Heart left ventricle (tissue), 16 donors: ENCODE results near the gene CCL4. TPM values are rescaled to one million over a fixed set of nuclear protein-coding genes. Genes with fewer than 3 reads are reported as not detected.

ENCODE experiments used
- ATAC-seq, 4 donors: fragments of 200-7000 bp; cut with Tn5 transposase; one replicate each; pipeline ENCODE4 v1.9.1; 2020 to 2022; ENCODE audit warnings: moderate library complexity in 4 of 4, mild to moderate bottlenecking in 3 of 4, moderate number of reproducible peaks in 1 of 4
- DNase-seq, 5 donors: peaks; one replicate each; pipeline ENCODE4 v3.0.0-alpha.2; 2020
- H3K27ac ChIP-seq, 12 donors: fragments of 200-600 bp; sonication (generic) in 4 of 12; one replicate each; pipeline versions ENCODE4 v1.5.0 to v1.8.0; 2016 to 2022; ENCODE audit warnings: mild to moderate bottlenecking in 2 of 12
- H3K27me3 ChIP-seq, 9 donors: fragments of 200-600 bp; sonication (generic) in 2 of 9; one replicate each; pipeline versions ENCODE4 v1.5.1 to v1.8.0; 2016 to 2022; ENCODE audit warnings: mild to moderate bottlenecking in 3 of 9
- H3K36me3 ChIP-seq, 9 donors: fragments of 200-600 bp; sonication (generic) in 2 of 9; one replicate each; pipeline versions ENCODE4 v1.5.0 to v1.8.0; 2018 to 2022; ENCODE audit warnings: mild to moderate bottlenecking in 2 of 9
- H3K4me1 ChIP-seq, 12 donors: fragments of 200-600 bp; sonication (generic) in 4 of 12; one replicate each; pipeline versions ENCODE4 v1.5.0 to v1.8.0; 2016 to 2022; ENCODE audit warnings: mild to moderate bottlenecking in 3 of 12
- H3K4me3 ChIP-seq, 12 donors: fragments of 200-600 bp; sonication (generic) in 4 of 12; one replicate each; pipeline versions ENCODE4 v1.5.0 to v1.8.0; 2017 to 2022; ENCODE audit warnings: mild to moderate bottlenecking in 9 of 12, moderate library complexity in 4 of 12
- H3K9me3 ChIP-seq, 12 donors: fragments of 200-600 bp; sonication (generic) in 4 of 12; one replicate each; pipeline versions ENCODE4 v1.5.0 to v1.8.0; 2016 to 2022; ENCODE audit warnings: mild to moderate bottlenecking in 1 of 12
- CTCF ChIP-seq, 12 donors: fragments of 200-600 bp; sonication (generic) in 4 of 12; IDR thresholded peaks; one replicate each; pipeline versions ENCODE4 v1.5.0 to v1.8.0; 2018 to 2022; ENCODE audit warnings: antibody characterized with exemption in 12 of 12, mild to moderate bottlenecking in 5 of 12
- POLR2A ChIP-seq, 2 donors: fragments of 450-650 bp; IDR thresholded peaks; one replicate each; pipeline ENCODE4 v1.6.1; 2017; ENCODE audit warnings: antibody characterized with exemption in 2 of 2, mild to moderate bottlenecking in 2 of 2, moderate library complexity in 2 of 2
- WGBS, 4 donors: extraction: QIAGEN DNeasy Blood & Tissue Kit in 2 of 4; methylation state at CpG; one replicate each; pipeline versions ENCODE4 v1.1.5 to v1.1.7; 2013 to 2018; 5-methylcytosine and 5-hydroxymethylcytosine counted together
- intact Hi-C, 10 donors: fragments of 100-400 bp; cut with DNase I; formaldehyde crosslinking; loops; one replicate each; pipeline versions ENCODE4 v1.11.1 to v1.14.2; 2022
- polyA plus RNA-seq, 2 donors: library from polyadenylated mRNA; stranded (reverse); fragments of 200-250 nt; gene quantifications; one replicate each; pipeline ENCODE4 v1.2.3, GENCODE V29; 2013
- total RNA-seq, 9 donors: library from RNA; depleted of rRNA in 2 of 9; stranded (reverse); fragments of >200 nt in 2 of 9; fragmentation: NEBNext Ultra II Directional in 3 of 9; extraction: Animal tissue kit (Norgen Biotek cat#: 25700) in 3 of 9; gene quantifications; one replicate each; pipeline versions ENCODE4 v1.1.0 to v1.2.4, GENCODE V29; 2016 to 2023
- donor health status: ischemic (EF 13 %, LVEDD 7.1; RV severe dilation, severe dysfunction).
- donor health status: healthy with polysubstance abuse.
- donor health status: DM: no; HTN: yes; CAD: no.
- donor health status: DM: no; HTN: no; CAD: no.
- donor health status: ischemic (EF 25% LVEDD 6.9; RV normal size, moderate dysfunction).
- donor health status: ischemic (EF 25% LVEDD 5.7; RV mildly dilated, moderate dysfunction).
- donor health status: healthy.
- donor health status: DM: yes; HTN: yes; CAD: no.
- donor health status: ischemic (EF 35%, LVEDD 5.7; RV mildly dilated, moderate dysfunction).
- donor health status: nonischemic (EF 11% LVEDD 7.7; RV severe dilation, severe dysfunction).
- donor health status: DM: yes; HTN: yes; CAD: no.
- donor health status: PGD.
- donor health status: ischemic (EF 29% LVEDD 5.4; RV normal size, mild dysfunction).
- donor health status: nonischemic (EF 23%, LVEDD 6.1; RV moderate dilation, normal function).

Gene CCL4
- total and polyA plus RNA-seq, 11 donors, result 0.29 to 23.9 (median 1.1) TPM; not detected in 3

GRCh38 chr17:36123431-36123830 is 19.8 kb downstream of the CCL4 start:
- H3K9me3 ChIP-seq, result peaks cover 0 to 24% (median 11%) of the 10 kb centered on the region in 12 donors
- ATAC-seq (no peak), DNase-seq (no peak)
- intact Hi-C loops, result loop anchor here in 1 of 10 donors (10.0 kb wide), 1 partner anchor 71 kb away; the partner anchor contains the start of genes CCL3L1 and CCL3L3
- peaks cover 0 to 4% (median 0%) of the 10 kb centered on the region in 9 donors for H3K27me3 ChIP-seq
- H3K4me3 ChIP-seq, result no peak overlapping the region
- H3K4me1 ChIP-seq, result no peaks in the 10 kb centered on the region
- H3K27ac ChIP-seq, result no peak overlapping the region
- TF ChIP-seq CTCF (IDR thresholded peaks at IDR 0.05) (no peak), POLR2A (IDR thresholded peaks at IDR 0.05) (no peak)
- H3K36me3 ChIP-seq, result no peaks in the 10 kb centered on the region
- 64 to 78% (median 69%) methylated on average over 2 of the region's 2 CpGs for WGBS, 4 donors

GRCh38 chr17:36124879-36125824 is 21.5 kb downstream of the CCL4 start:
- no peak for ATAC-seq
- TF ChIP-seq CTCF (IDR thresholded peaks at IDR 0.05) (no peak), POLR2A (IDR thresholded peaks at IDR 0.05) (no peak)
- Histone ChIP-seq H3K36me3 (no peaks in the 10 kb centered on the region), H3K27ac (no peak overlapping the region), H3K9me3 (peaks cover 0 to 24% (median 11%) of the 10 kb centered on the region in 12 donors), H3K4me1 (no peaks in the 10 kb centered on the region), H3K27me3 (peaks cover 0 to 4% (median 0%) of the 10 kb centered on the region in 9 donors), H3K4me3 (no peak overlapping the region)
- intact Hi-C loops, result loop anchor here in 1 of 10 donors (10.0 kb wide), 1 partner anchor 70 kb away; the partner anchor contains the start of genes CCL3L1 and CCL3L3
- DNase-seq, result no peak
- 73 to 83% (median 81%) methylated on average over 5 to 9 of the region's 9 CpGs for WGBS, 4 donors

GRCh38 chr17:36127199-36127893 is 23.7 kb downstream of the CCL4 start:
- Histone ChIP-seq H3K27me3 (no peaks in the 10 kb centered on the region), H3K4me3 (no peak overlapping the region), H3K36me3 (no peaks in the 10 kb centered on the region), H3K27ac (no peak overlapping the region), H3K4me1 (peaks cover 0 to 13% (median 0%) of the 10 kb centered on the region in 12 donors), H3K9me3 (peaks cover 0 to 21% (median 11%) of the 10 kb centered on the region in 12 donors)
- TF ChIP-seq POLR2A (IDR thresholded peaks at IDR 0.05) (no peak), CTCF (IDR thresholded peaks at IDR 0.05) (no peak)
- no peak for DNase-seq
- intact Hi-C loops, result loop anchor here in 1 of 10 donors (10.0 kb wide), 1 partner anchor 67 kb away; the partner anchor contains the start of genes CCL3L1 and CCL3L3
- WGBS, 4 donors, result 82 to 91% (median 85%) methylated on average over 5 to 7 of the region's 7 CpGs
- no peak for ATAC-seq
